ENCODE data around the gene ERP27.

GRCh38 chr12:14962797-14963196, 24.5 kb upstream of the ERP27 start:
- TF ChIP-seq NRF1 (IDR thresholded peaks at IDR 0.05; ENCODE audit: low read depth, low read length) = no peak
- no peak for TF ChIP-seq MAX (IDR thresholded peaks at IDR 0.05; ENCODE audit: low read depth)
- TF ChIP-seq MEF2A (IDR thresholded peaks at IDR 0.05; ENCODE audit: borderline replicate concordance, low read depth) = no peak
- no peak for TF ChIP-seq EP300 (IDR thresholded peaks at IDR 0.05; ENCODE audit: borderline replicate concordance in 1 of 2, low read depth in 1 of 2, low read length in 1 of 2)
- no peak for TF ChIP-seq CTCF (IDR thresholded peaks at IDR 0.05)
- TF ChIP-seq RFX5 (IDR thresholded peaks at IDR 0.05; ENCODE audit: low read length) = no peak
- TF ChIP-seq CHD2 (IDR thresholded peaks at IDR 0.05; ENCODE audit: low read length, partially characterized antibody) = no peak
